Keratinocyte (primary cell): Measurements from ENCODE around the gene S1PR3. TPM values are rescaled to one million over a fixed set of nuclear protein-coding genes. Genes with fewer than 3 reads are reported as not detected.

Source experiments
- DNase-seq: peaks from one replicate; pipeline ENCODE4 v3.0.0-alpha.2; 2011; ENCODE audit warnings: low read depth, missing footprints, low spot score
- FAIRE-seq: peaks from 2 replicates; lab custom pipeline; 2011; peaks lifted over from hg19 to GRCh38; lab: Jason Lieb, UNC
- H2AFZ ChIP-seq: 2 replicates; pipeline ENCODE4 v1.6.0; 2012; ENCODE audit warnings: low read length, control low read depth, inconsistent platforms; ENCODE audit not compliant: control insufficient read depth
- H3K27ac ChIP-seq: 2 replicates; pipeline ENCODE4 v1.5.1; 2011; ENCODE audit warnings: low read length; ENCODE audit not compliant: control insufficient read depth, insufficient read depth
- H3K27me3 ChIP-seq: 3 replicates; pipeline ENCODE4 v1.6.0; 2011; ENCODE audit warnings: low read length; ENCODE audit not compliant: control insufficient read depth, insufficient read depth; ENCODE audit errors: extremely low read depth
- H3K36me3 ChIP-seq, 2 experiments: 2 replicates in 1 of 2; 3 replicates in 1 of 2; pipeline ENCODE4 v1.5.1; 2011; ENCODE audit warnings: low read length in 2 of 2, mild to moderate bottlenecking in 1 of 2; ENCODE audit not compliant: control insufficient read depth in 2 of 2, insufficient read depth in 2 of 2; ENCODE audit errors: extremely low read depth in 1 of 2
- H3K4me1 ChIP-seq: 3 replicates; pipeline ENCODE4 v1.5.1; 2011; ENCODE audit warnings: low read length; ENCODE audit not compliant: control insufficient read depth, insufficient read depth; ENCODE audit errors: extremely low read depth
- H3K4me2 ChIP-seq: 3 replicates; pipeline ENCODE4 v1.6.0; 2011; ENCODE audit warnings: low read depth, low read length; ENCODE audit not compliant: control insufficient read depth, insufficient read depth; ENCODE audit errors: extremely low read depth
- H3K4me3 ChIP-seq, 3 experiments: fragments of 200-600 bp in 1 of 3; sonication (generic) in 1 of 3; 2 replicates in 2 of 3; 3 replicates in 1 of 3; pipeline ENCODE4 v1.5.1; 2011 to 2016; ENCODE audit warnings: low read length in 3 of 3, mild to moderate bottlenecking in 3 of 3, control low read depth in 2 of 3, inconsistent platforms in 1 of 3, low read depth in 1 of 3, mixed read lengths in 1 of 3, mixed run types in 1 of 3, moderate library complexity in 1 of 3; ENCODE audit not compliant: control insufficient read depth in 2 of 3, insufficient read depth in 2 of 3; ENCODE audit errors: extremely low read depth in 1 of 3
- H3K79me2 ChIP-seq: 2 replicates; pipeline ENCODE4 v1.6.0; 2012; ENCODE audit warnings: low read length; ENCODE audit not compliant: control insufficient read depth, insufficient read depth
- H3K9ac ChIP-seq: 3 replicates; pipeline ENCODE4 v1.6.0; 2011; ENCODE audit warnings: low read length; ENCODE audit not compliant: control insufficient read depth, insufficient read depth; ENCODE audit errors: extremely low read depth
- H3K9me1 ChIP-seq: 3 replicates; pipeline ENCODE4 v1.6.0; 2011; ENCODE audit warnings: low read length; ENCODE audit not compliant: control insufficient read depth, insufficient read depth; ENCODE audit errors: extremely low read depth
- H3K9me3 ChIP-seq: 2 replicates; pipeline ENCODE4 v1.5.1; 2012; ENCODE audit warnings: low read depth, low read length; ENCODE audit not compliant: control insufficient read depth
- H4K20me1 ChIP-seq: 3 replicates; pipeline ENCODE4 v1.6.0; 2011; ENCODE audit warnings: low read length; ENCODE audit not compliant: control insufficient read depth, insufficient read depth; ENCODE audit errors: extremely low read depth
- CTCF ChIP-seq, 3 experiments: IDR thresholded peaks in 1 of 3; conservative IDR thresholded peaks in 1 of 3; optimal IDR thresholded peaks in 1 of 3; 2 replicates in 2 of 3; 3 replicates in 1 of 3; pipeline versions ENCODE3 to v1.5.1; 2011; ENCODE audit warnings: low read length in 3 of 3, mild to moderate bottlenecking in 3 of 3, moderate library complexity in 2 of 3, control low read depth in 1 of 3, inconsistent platforms in 1 of 3; ENCODE audit not compliant: insufficient read depth in 2 of 3; ENCODE audit errors: extremely low read depth in 1 of 3
- EZH2 ChIP-seq: IDR thresholded peaks from one replicate; pipeline ENCODE4 v1.6.1; 2012; ENCODE audit warnings: inconsistent platforms, mild to moderate bottlenecking, low read length, moderate library complexity
- dilution Hi-C: fragments of 300-500 bp; cut with MboI; formaldehyde crosslinking; loops from one replicate; pipeline ENCODE4 v1.7.0; 2020; ENCODE audit warnings: low sequenced_read_pairs; ENCODE audit not compliant: extremely low pct_ligation_motif_present
- polyA plus RNA-seq, 5 experiments: library from polyadenylated mRNA; depleted of rRNA in 3 of 5; stranded (reverse) in 3 of 5; stranded (forward) in 1 of 5; unstranded in 1 of 5; fragments of >200 nt; gene quantifications; 1 replicate in 1 of 5; 2 replicates in 3 of 5; 3 replicates in 1 of 5; pipeline versions ENCODE4 v1.2.1 to v1.2.3, GENCODE V29; 2011 to 2012; ENCODE audit warnings: missing spikeins in 2 of 5, low read depth in 1 of 5, low replicate concordance in 1 of 5

Gene S1PR3
- polyA plus RNA-seq, 1 donor (not counting 4 experiments of a cell fraction or from before 2014, with no cell fraction given), result 4.1 TPM

GRCh38 chr9:88942411-88942810 lies 48.9 kb upstream of the S1PR3 start:
- Histone ChIP-seq H3K27ac (no peak overlapping the region), H3K4me3 (no peak overlapping the region), H4K20me1 (no peaks in the 10 kb centered on the region), H2AFZ (no peak overlapping the region), H3K4me1 (no peaks in the 10 kb centered on the region), H3K9ac (no peak overlapping the region), H3K9me3 (no peaks in the 10 kb centered on the region), H3K36me3 (no peaks in the 10 kb centered on the region), H3K9me1 (no peaks in the 10 kb centered on the region), H3K27me3 (no peaks in the 10 kb centered on the region), H3K79me2 (no peaks in the 10 kb centered on the region), H3K4me2 (no peak overlapping the region)
- no peak for DNase-seq
- FAIRE-seq, result no peak
- dilution Hi-C loops, result no loop called here
- TF ChIP-seq CTCF (optimal IDR thresholded peaks at IDR 0.05 in 1 of 3, IDR thresholded peaks at IDR 0.05 in 1 of 3, conservative IDR thresholded peaks at IDR 0.05 in 1 of 3; ENCODE audit: extremely low read depth in 1 of 3, insufficient read depth in 2 of 3, low read length in 3 of 3) (no peak), EZH2 (no peak)

- TF ChIP-seq EZH2 (no peak), CTCF (optimal IDR thresholded peaks at IDR 0.05 in 1 of 3, IDR thresholded peaks at IDR 0.05 in 1 of 3, conservative IDR thresholded peaks at IDR 0.05 in 1 of 3; ENCODE audit: extremely low read depth in 1 of 3, insufficient read depth in 2 of 3, low read length in 3 of 3) (no peak)
- DNase-seq, result no peak
- FAIRE-seq, result no peak
- Histone ChIP-seq H3K4me1 (no peaks in the 10 kb centered on the region), H3K36me3 (no peaks in the 10 kb centered on the region), H3K4me3 (no peak overlapping the region), H4K20me1 (no peaks in the 10 kb centered on the region), H3K4me2 (no peak overlapping the region), H3K79me2 (no peaks in the 10 kb centered on the region), H2AFZ (no peak overlapping the region), H3K9ac (no peak overlapping the region), H3K9me1 (no peaks in the 10 kb centered on the region), H3K27ac (no peak overlapping the region), H3K27me3 (no peaks in the 10 kb centered on the region), H3K9me3 (no peaks in the 10 kb centered on the region)
- dilution Hi-C loops, result no loop called here
These were observed 45.5 kb upstream of the S1PR3 start for GRCh38 chr9:88945636-88946333.
